ENCODE data around the gene SMARCE1. TPM values are rescaled to one million over a fixed set of nuclear protein-coding genes. Genes with fewer than 3 reads are reported as not detected.
A peak's percentile ranks its signal among the peaks of the same experiment; 100 is the strongest.

Gene SMARCE1
- 113 TPM for polyA plus RNA-seq (2013, experiment 1 of 2)
- 111 TPM for polyA plus RNA-seq (2013, experiment 2 of 2)

GRCh38 chr17:40647624-40648383, at the start of gene SMARCE1:
Gene SMARCE1, minus strand, starts transcription at chr17:40647818. Its CDS starts 2,016 bp downstream, at chr17:40645802.
- Histone ChIP-seq H3K4ac (ENCODE audit: low read depth in 1 of 2, low read length in 2 of 2) (peak within 1 kb of the TSS; percentile 99 to 100), H3K79me1 (replicated peaks; ENCODE audit: low read length, poor library complexity, severe bottlenecking) (peaks cover 7% of the 10 kb centered on the region), H3K4me2 (ENCODE audit: low read length, poor library complexity, severe bottlenecking) (peak within 1 kb of the TSS; percentile 72), H3K4me1 (ENCODE audit: control insufficient read depth, insufficient read depth, low read depth, low read length) (peaks cover 1% of the 10 kb centered on the region), H2AFZ (ENCODE audit: low read depth, low read length) (peak within 1 kb of the TSS; percentile 93), H4K8ac (ENCODE audit: low read length) (peak within 1 kb of the TSS; percentile 100), H3K4me3 (ENCODE audit: insufficient read depth in 1 of 2, low read depth in 1 of 2, low read length in 2 of 2) (peak within 1 kb of the TSS; percentile 87 to 98), H2BK5ac (ENCODE audit: low read depth, low read length, poor library complexity, severe bottlenecking) (peak within 1 kb of the TSS; percentile 97), H2AK5ac (ENCODE audit: low read length, severe bottlenecking) (peak within 1 kb of the TSS; percentile 78), H2BK12ac (ENCODE audit: low read length in 2 of 2) (no peak within 1 kb of the TSS), H3K27me3 (ENCODE audit: control insufficient read depth in 1 of 2, insufficient read depth in 1 of 2, low read length in 2 of 2) (no peaks in the 10 kb centered on the region), H4K91ac (ENCODE audit: low read length) (peak within 1 kb of the TSS; percentile 99), H3K14ac (ENCODE audit: low read length in 2 of 2) (peak within 1 kb of the TSS; percentile 43 to 95), H3K9me3 (ENCODE audit: control insufficient read depth, low read length) (no peaks in the 10 kb centered on the region), H3K9ac (ENCODE audit: low read length) (peak within 1 kb of the TSS; percentile 98), H3K36me3 (ENCODE audit: control insufficient read depth in 1 of 2, insufficient read depth in 2 of 2, low read depth in 1 of 2, low read length in 2 of 2) (peaks cover 0 to 27% of the 10 kb centered on the region in 2 experiments), H2BK15ac (ENCODE audit: low read depth, poor library complexity, severe bottlenecking) (peak within 1 kb of the TSS; percentile 39), H3K18ac (ENCODE audit: low read depth in 1 of 2, low read length in 2 of 2) (peak within 1 kb of the TSS; percentile 99 to 100), H3K23ac (ENCODE audit: low read length in 2 of 2) (peak within 1 kb of the TSS in 1 of 2 experiments; percentile 89), H3K27ac (ENCODE audit: low read length, poor library complexity, severe bottlenecking) (peak within 1 kb of the TSS; percentile 98), H2BK120ac (ENCODE audit: low read depth, low read length) (peak within 1 kb of the TSS; percentile 97)
- peak; percentile 86 for DNase-seq
- under 1% methylated on average over 57 of the region's 64 CpGs for WGBS

GRCh38 chr17:40697297-40697696, 49.7 kb upstream of the SMARCE1 start:
- Histone ChIP-seq H3K18ac (ENCODE audit: low read depth in 1 of 2, low read length in 2 of 2) (no peak overlapping the region), H2AFZ (ENCODE audit: low read depth, low read length) (no peak overlapping the region), H2BK5ac (ENCODE audit: low read depth, low read length, poor library complexity, severe bottlenecking) (no peak overlapping the region), H3K36me3 (ENCODE audit: control insufficient read depth in 1 of 2, insufficient read depth in 2 of 2, low read depth in 1 of 2, low read length in 2 of 2) (no peaks in the 10 kb centered on the region), H3K9ac (ENCODE audit: low read length) (no peak overlapping the region), H2BK15ac (ENCODE audit: low read depth, poor library complexity, severe bottlenecking) (no peak overlapping the region), H3K14ac (ENCODE audit: low read length in 2 of 2) (no peak overlapping the region), H3K27me3 (ENCODE audit: control insufficient read depth in 1 of 2, insufficient read depth in 1 of 2, low read length in 2 of 2) (peaks cover 0 to 3% of the 10 kb centered on the region in 2 experiments), H3K79me1 (replicated peaks; ENCODE audit: low read length, poor library complexity, severe bottlenecking) (no peaks in the 10 kb centered on the region), H2AK5ac (ENCODE audit: low read length, severe bottlenecking) (no peak overlapping the region), H3K4ac (ENCODE audit: low read depth in 1 of 2, low read length in 2 of 2) (no peak overlapping the region), H3K27ac (ENCODE audit: low read length, poor library complexity, severe bottlenecking) (no peak overlapping the region), H3K4me2 (ENCODE audit: low read length, poor library complexity, severe bottlenecking) (no peak overlapping the region), H2BK12ac (ENCODE audit: low read length in 2 of 2) (no peak overlapping the region), H4K91ac (ENCODE audit: low read length) (no peak overlapping the region), H3K9me3 (ENCODE audit: control insufficient read depth, low read length) (no peaks in the 10 kb centered on the region), H3K23ac (ENCODE audit: low read length in 2 of 2) (no peak overlapping the region), H2BK120ac (ENCODE audit: low read depth, low read length) (no peak overlapping the region), H4K8ac (ENCODE audit: low read length) (no peak overlapping the region), H3K4me3 (ENCODE audit: insufficient read depth in 1 of 2, low read depth in 1 of 2, low read length in 2 of 2) (no peak overlapping the region), H3K4me1 (ENCODE audit: control insufficient read depth, insufficient read depth, low read depth, low read length) (peaks cover 10% of the 10 kb centered on the region)
- 65% methylated on average over 7 of the region's 7 CpGs for WGBS
- DNase-seq = no peak

GRCh38 chr17:40696651-40697072, 49.0 kb upstream of the SMARCE1 start:
- no peak overlapping the region for H3K14ac ChIP-seq (ENCODE audit: low read length in 2 of 2)
- no peak overlapping the region for H2BK15ac ChIP-seq (ENCODE audit: low read depth, poor library complexity, severe bottlenecking)
- DNase-seq = no peak
- H3K27ac ChIP-seq (ENCODE audit: low read length, poor library complexity, severe bottlenecking) = peak overlapping the region; percentile 10
- peaks cover 10% of the 10 kb centered on the region for H3K4me1 ChIP-seq (ENCODE audit: control insufficient read depth, insufficient read depth, low read depth, low read length)
- H3K27me3 ChIP-seq (ENCODE audit: control insufficient read depth in 1 of 2, insufficient read depth in 1 of 2, low read length in 2 of 2) = peaks cover 0 to 3% of the 10 kb centered on the region in 2 experiments
- H2BK12ac ChIP-seq (ENCODE audit: low read length in 2 of 2) = no peak overlapping the region
- H3K23ac ChIP-seq (ENCODE audit: low read length in 2 of 2) = no peak overlapping the region
- no peak overlapping the region for H2AFZ ChIP-seq (ENCODE audit: low read depth, low read length)
- no peaks in the 10 kb centered on the region for H3K79me1 ChIP-seq (replicated peaks; ENCODE audit: low read length, poor library complexity, severe bottlenecking)
- H3K4me2 ChIP-seq (ENCODE audit: low read length, poor library complexity, severe bottlenecking) = no peak overlapping the region
- 83% methylated on average over 2 of the region's 3 CpGs for WGBS
- H4K8ac ChIP-seq (ENCODE audit: low read length) = no peak overlapping the region
- H2BK120ac ChIP-seq (ENCODE audit: low read depth, low read length) = no peak overlapping the region
- H2BK5ac ChIP-seq (ENCODE audit: low read depth, low read length, poor library complexity, severe bottlenecking) = no peak overlapping the region
- H3K4me3 ChIP-seq (ENCODE audit: insufficient read depth in 1 of 2, low read depth in 1 of 2, low read length in 2 of 2) = no peak overlapping the region
- no peak overlapping the region for H3K18ac ChIP-seq (ENCODE audit: low read depth in 1 of 2, low read length in 2 of 2)
- peak overlapping the region; percentile 78 for H2AK5ac ChIP-seq (ENCODE audit: low read length, severe bottlenecking)
- no peaks in the 10 kb centered on the region for H3K9me3 ChIP-seq (ENCODE audit: control insufficient read depth, low read length)
- H3K9ac ChIP-seq (ENCODE audit: low read length) = no peak overlapping the region
- no peak overlapping the region for H4K91ac ChIP-seq (ENCODE audit: low read length)
- H3K36me3 ChIP-seq (ENCODE audit: control insufficient read depth in 1 of 2, insufficient read depth in 2 of 2, low read depth in 1 of 2, low read length in 2 of 2) = no peaks in the 10 kb centered on the region
- H3K4ac ChIP-seq (ENCODE audit: low read depth in 1 of 2, low read length in 2 of 2) = no peak overlapping the region

DNA sequence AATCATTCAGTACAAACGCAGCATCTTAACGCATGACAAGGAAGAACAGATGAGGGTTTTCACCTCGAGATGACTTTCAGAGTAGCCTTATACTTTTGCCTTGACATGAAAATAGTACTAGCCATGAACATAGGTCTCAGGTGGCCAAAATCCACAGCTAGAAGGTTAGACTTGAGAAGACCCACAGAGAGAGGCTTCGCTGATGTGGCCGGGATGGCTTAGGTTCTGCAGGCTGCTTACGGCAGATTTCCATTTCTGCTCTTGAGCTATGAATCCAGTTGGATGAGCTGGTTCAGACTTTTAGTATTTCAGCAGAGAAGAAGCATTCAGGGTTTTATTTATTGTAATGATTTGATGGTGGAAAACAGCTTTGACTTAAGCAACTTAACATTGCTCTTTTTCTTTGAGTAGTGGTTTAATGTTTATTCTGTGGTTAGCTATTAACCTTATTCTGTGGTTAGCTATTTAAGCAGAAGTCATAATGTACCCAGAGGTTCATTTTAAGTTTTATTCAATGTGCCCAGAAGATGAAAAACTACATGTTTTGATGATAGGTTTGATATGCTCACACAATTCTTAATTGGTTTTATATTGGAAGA, 48.4 kb upstream of the SMARCE1 start:
- H2AFZ ChIP-seq (ENCODE audit: low read depth, low read length) = no peak overlapping the region
- H3K79me1 ChIP-seq (replicated peaks; ENCODE audit: low read length, poor library complexity, severe bottlenecking) = no peaks in the 10 kb centered on the region
- H3K27me3 ChIP-seq (ENCODE audit: control insufficient read depth in 1 of 2, insufficient read depth in 1 of 2, low read length in 2 of 2) = peaks cover 0 to 3% of the 10 kb centered on the region in 2 experiments
- no peak overlapping the region for H2BK15ac ChIP-seq (ENCODE audit: low read depth, poor library complexity, severe bottlenecking)
- H3K4ac ChIP-seq (ENCODE audit: low read depth in 1 of 2, low read length in 2 of 2) = no peak overlapping the region
- H3K27ac ChIP-seq (ENCODE audit: low read length, poor library complexity, severe bottlenecking) = peak overlapping the region; percentile 66
- no peaks in the 10 kb centered on the region for H3K36me3 ChIP-seq (ENCODE audit: control insufficient read depth in 1 of 2, insufficient read depth in 2 of 2, low read depth in 1 of 2, low read length in 2 of 2)
- no peak overlapping the region for H3K14ac ChIP-seq (ENCODE audit: low read length in 2 of 2)
- peak overlapping the region; percentile 12 for H3K4me2 ChIP-seq (ENCODE audit: low read length, poor library complexity, severe bottlenecking)
- H3K4me1 ChIP-seq (ENCODE audit: control insufficient read depth, insufficient read depth, low read depth, low read length) = peaks cover 10% of the 10 kb centered on the region
- H2BK12ac ChIP-seq (ENCODE audit: low read length in 2 of 2) = no peak overlapping the region
- no peak overlapping the region for H3K23ac ChIP-seq (ENCODE audit: low read length in 2 of 2)
- WGBS = 95% methylated on average over 6 of the region's 6 CpGs
- peak overlapping the region; percentile 33 for H2AK5ac ChIP-seq (ENCODE audit: low read length, severe bottlenecking)
- H4K91ac ChIP-seq (ENCODE audit: low read length) = no peak overlapping the region
- no peak overlapping the region for H4K8ac ChIP-seq (ENCODE audit: low read length)
- H3K9me3 ChIP-seq (ENCODE audit: control insufficient read depth, low read length) = no peaks in the 10 kb centered on the region
- H3K9ac ChIP-seq (ENCODE audit: low read length) = no peak overlapping the region
- no peak overlapping the region for H2BK120ac ChIP-seq (ENCODE audit: low read depth, low read length)
- no peak overlapping the region for H3K4me3 ChIP-seq (ENCODE audit: insufficient read depth in 1 of 2, low read depth in 1 of 2, low read length in 2 of 2)
- no peak overlapping the region for H2BK5ac ChIP-seq (ENCODE audit: low read depth, low read length, poor library complexity, severe bottlenecking)
- H3K18ac ChIP-seq (ENCODE audit: low read depth in 1 of 2, low read length in 2 of 2) = no peak overlapping the region
- DNase-seq = no peak

All from mesenchymal stem cell (in vitro differentiated cells and primary cell).